ENCODE results near the gene KCNQ1. TPM values are rescaled to one million over a fixed set of nuclear protein-coding genes. Genes with fewer than 3 reads are reported as not detected.

Gene KCNQ1
- total and polyA plus RNA-seq, 2 of the 13 experiments (the other 11 are each of a cell fraction or from before 2014, with no cell fraction given): 0.02 to 0.08 TPM

DNA sequence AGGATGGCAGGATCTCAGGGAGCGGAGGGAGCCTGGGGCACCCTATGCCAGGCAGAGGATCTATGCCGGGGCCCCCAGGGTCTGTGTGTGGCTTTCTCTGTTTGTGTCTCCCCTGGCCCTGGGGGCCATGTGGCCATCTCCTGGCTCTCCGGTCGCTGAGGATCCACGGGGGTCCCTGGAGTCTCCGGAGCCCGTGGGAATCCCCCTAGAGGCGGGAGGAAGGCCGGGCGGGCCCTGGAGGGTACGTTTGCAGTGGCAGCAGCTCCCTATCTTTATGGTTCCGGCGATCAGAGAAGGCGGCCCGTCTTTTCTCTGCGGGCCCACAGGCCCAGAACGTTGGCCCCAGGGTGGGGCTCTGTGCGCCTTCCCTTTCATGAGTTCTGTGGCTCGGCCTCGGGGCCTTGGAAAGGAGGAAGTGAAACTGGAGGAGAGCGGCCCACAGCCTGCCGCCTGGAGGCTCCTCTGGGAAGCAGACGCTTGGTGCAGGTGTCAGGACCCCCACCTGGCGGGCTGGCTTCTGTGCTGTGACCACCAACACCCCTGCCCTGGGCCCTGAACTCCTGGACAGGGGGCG, 82.1 kb downstream of the KCNQ1 start (continued):
- TF ChIP-seq ZNF83 (CRISPR knock-in tag; IDR thresholded peaks at IDR 0.05; ENCODE audit: borderline replicate concordance) (no peak), NCOA5 (CRISPR knock-in tag; IDR thresholded peaks at IDR 0.05) (no peak), ZNF589 (CRISPR knock-in tag; conservative IDR thresholded peaks at IDR 0.05) (no peak), FOXP4 (CRISPR knock-in tag; IDR thresholded peaks at IDR 0.05) (no peak), ZIK1 (CRISPR knock-in tag; IDR thresholded peaks at IDR 0.05; ENCODE audit: borderline replicate concordance, low read depth) (no peak), ZFAT (CRISPR knock-in tag; conservative IDR thresholded peaks at IDR 0.05) (no peak), TCF12 (IDR thresholded peaks at IDR 0.05) (no peak), TCF12 (CRISPR knock-in tag; IDR thresholded peaks at IDR 0.05) (no peak), GABPA (IDR thresholded peaks at IDR 0.05; ENCODE audit: low read depth, low read length) (no peak), GABPA (CRISPR knock-in tag; IDR thresholded peaks at IDR 0.05; ENCODE audit: low read depth) (0 out of 2 replicates have a peak, but pooled peaks have one; percentile 15), ZFX (CRISPR knock-in tag; IDR thresholded peaks at IDR 0.05; ENCODE audit: low read depth) (peak; percentile 38; the same call in 1 of the 2 replicates), NR3C1 (CRISPR knock-in tag; IDR thresholded peaks at IDR 0.05) (no peak), ZNF619 (CRISPR knock-in tag; IDR thresholded peaks at IDR 0.05) (no peak), ATF3 (CRISPR knock-in tag; IDR thresholded peaks at IDR 0.05) (no peak), GZF1 (CRISPR knock-in tag; IDR thresholded peaks at IDR 0.05) (no peak), MED1 (CRISPR knock-in tag; IDR thresholded peaks at IDR 0.05) (no peak), TP53 (CRISPR knock-in tag; conservative IDR thresholded peaks at IDR 0.05) (no peak), ZNF34 (CRISPR knock-in tag; IDR thresholded peaks at IDR 0.05; ENCODE audit: borderline replicate concordance) (no peak), HOXA9 (CRISPR knock-in tag; IDR thresholded peaks at IDR 0.05; ENCODE audit: borderline replicate concordance) (no peak), ZNF224 (CRISPR knock-in tag; IDR thresholded peaks at IDR 0.05) (no peak)
- TF ChIP-seq, protein P1, sequence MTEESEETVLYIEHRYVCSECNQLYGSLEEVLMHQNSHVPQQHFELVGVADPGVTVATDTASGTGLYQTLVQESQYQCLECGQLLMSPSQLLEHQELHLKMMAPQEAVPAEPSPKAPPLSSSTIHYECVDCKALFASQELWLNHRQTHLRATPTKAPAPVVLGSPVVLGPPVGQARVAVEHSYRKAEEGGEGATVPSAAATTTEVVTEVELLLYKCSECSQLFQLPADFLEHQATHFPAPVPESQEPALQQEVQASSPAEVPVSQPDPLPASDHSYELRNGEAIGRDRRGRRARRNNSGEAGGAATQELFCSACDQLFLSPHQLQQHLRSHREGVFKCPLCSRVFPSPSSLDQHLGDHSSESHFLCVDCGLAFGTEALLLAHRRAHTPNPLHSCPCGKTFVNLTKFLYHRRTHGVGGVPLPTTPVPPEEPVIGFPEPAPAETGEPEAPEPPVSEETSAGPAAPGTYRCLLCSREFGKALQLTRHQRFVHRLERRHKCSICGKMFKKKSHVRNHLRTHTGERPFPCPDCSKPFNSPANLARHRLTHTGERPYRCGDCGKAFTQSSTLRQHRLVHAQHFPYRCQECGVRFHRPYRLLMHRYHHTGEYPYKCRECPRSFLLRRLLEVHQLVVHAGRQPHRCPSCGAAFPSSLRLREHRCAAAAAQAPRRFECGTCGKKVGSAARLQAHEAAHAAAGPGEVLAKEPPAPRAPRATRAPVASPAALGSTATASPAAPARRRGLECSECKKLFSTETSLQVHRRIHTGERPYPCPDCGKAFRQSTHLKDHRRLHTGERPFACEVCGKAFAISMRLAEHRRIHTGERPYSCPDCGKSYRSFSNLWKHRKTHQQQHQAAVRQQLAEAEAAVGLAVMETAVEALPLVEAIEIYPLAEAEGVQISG (CRISPR knock-in tag; IDR thresholded peaks at IDR 0.05): no peak
- TF ChIP-seq, protein P2, sequence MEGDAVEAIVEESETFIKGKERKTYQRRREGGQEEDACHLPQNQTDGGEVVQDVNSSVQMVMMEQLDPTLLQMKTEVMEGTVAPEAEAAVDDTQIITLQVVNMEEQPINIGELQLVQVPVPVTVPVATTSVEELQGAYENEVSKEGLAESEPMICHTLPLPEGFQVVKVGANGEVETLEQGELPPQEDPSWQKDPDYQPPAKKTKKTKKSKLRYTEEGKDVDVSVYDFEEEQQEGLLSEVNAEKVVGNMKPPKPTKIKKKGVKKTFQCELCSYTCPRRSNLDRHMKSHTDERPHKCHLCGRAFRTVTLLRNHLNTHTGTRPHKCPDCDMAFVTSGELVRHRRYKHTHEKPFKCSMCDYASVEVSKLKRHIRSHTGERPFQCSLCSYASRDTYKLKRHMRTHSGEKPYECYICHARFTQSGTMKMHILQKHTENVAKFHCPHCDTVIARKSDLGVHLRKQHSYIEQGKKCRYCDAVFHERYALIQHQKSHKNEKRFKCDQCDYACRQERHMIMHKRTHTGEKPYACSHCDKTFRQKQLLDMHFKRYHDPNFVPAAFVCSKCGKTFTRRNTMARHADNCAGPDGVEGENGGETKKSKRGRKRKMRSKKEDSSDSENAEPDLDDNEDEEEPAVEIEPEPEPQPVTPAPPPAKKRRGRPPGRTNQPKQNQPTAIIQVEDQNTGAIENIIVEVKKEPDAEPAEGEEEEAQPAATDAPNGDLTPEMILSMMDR (CRISPR knock-in tag; IDR thresholded peaks at IDR 0.05): peak; percentile 35; the same call in 1 of the 2 replicates

Measured in HepG2 (cell line).